Ectodermal cell (in vitro differentiated cells): ENCODE data around the gene NAA38.
"Not testable (repeated sequence)": the region's sequence is repeated elsewhere in the genome, so short reads cannot be mapped to it uniquely, and the experiment has no call there.

ENCODE experiments used
- H3K27ac ChIP-seq: 2 replicates; pipeline ENCODE4 v1.7.0; 2013; ENCODE audit warnings: mild to moderate bottlenecking, low read depth, low read length; ENCODE audit not compliant: insufficient read depth, poor library complexity, severe bottlenecking
- H3K27me3 ChIP-seq: 2 replicates; pipeline ENCODE4 v1.7.0; 2013; ENCODE audit warnings: mild to moderate bottlenecking, low read length; ENCODE audit not compliant: insufficient read depth, control insufficient read depth, poor library complexity, severe bottlenecking
- H3K36me3 ChIP-seq: one replicate; pipeline ENCODE4 v1.7.0; 2013; ENCODE audit warnings: low read length; ENCODE audit not compliant: control insufficient read depth, insufficient read depth
- H3K4me1 ChIP-seq: one replicate; pipeline ENCODE4 v1.7.0; 2013; ENCODE audit warnings: low read length; ENCODE audit not compliant: control insufficient read depth, insufficient read depth
- H3K4me3 ChIP-seq: 2 replicates; pipeline ENCODE4 v1.7.0; 2013; ENCODE audit warnings: low read depth, low read length, control low read depth; ENCODE audit not compliant: insufficient read depth
- H3K9me3 ChIP-seq: 2 replicates; pipeline ENCODE4 v1.7.0; 2013; ENCODE audit warnings: mild to moderate bottlenecking, low read length, moderate library complexity; ENCODE audit not compliant: control insufficient read depth
- WGBS, 2 experiments: methylation state at CpG; one replicate each; pipeline ENCODE4 v1.1.7; 2013; ENCODE audit warnings: missing lambda C conversion rate in 2 of 2; 5-methylcytosine and 5-hydroxymethylcytosine counted together

NAA38 gene

DNA sequence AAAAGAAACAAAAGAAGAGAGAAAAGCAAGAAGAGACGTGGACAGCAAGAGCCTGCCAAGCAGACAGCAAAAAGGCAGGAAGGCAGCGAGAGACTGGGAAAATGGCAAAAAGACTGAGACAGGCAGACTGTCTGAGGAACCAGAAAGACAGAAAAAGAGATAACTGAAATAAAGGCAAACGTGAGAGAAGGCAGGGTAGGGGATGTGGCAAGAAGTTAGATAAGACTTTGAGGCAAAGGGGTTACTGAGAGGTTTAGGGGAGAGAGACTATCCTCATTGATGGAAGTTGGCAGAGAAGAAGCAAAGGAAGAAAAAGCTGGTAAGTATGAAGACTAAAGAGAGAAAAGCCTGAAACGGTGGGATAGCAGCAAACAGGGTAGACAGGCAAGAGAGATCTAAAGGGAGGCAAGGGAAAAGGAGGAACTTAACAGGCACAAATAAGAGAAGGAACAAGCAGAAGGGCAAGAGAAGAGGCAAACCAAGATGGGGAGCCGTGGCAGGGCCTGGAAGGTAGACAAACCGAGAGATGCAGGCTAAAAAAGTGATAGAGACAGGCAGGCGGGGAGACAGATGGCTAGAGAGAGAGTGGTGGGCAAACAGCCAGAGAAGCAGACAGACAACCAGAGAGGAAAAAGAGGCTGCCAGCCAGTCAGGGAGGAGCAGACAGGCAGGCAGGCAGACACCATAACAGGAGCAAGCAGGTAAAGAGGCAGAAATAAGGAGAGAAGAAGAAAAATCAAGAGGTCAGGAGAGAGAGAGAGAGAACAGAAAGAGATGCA, 24.1 kb upstream of the NAA38 start:
- no peak overlapping the region for H3K27ac ChIP-seq

GRCh38 chr17:7880076-7880868, 22.9 kb upstream of the NAA38 start:
- 88 to 96% methylated on average over 3 of the region's 3 CpGs for WGBS, 2 experiments
- Histone ChIP-seq H3K36me3 (no peaks in the 10 kb centered on the region), H3K4me3 (no peak overlapping the region)

More for the DNA sequence above, 24.1 kb upstream of the NAA38 start:
- no peaks in the 10 kb centered on the region for H3K9me3 ChIP-seq
- H3K4me1 ChIP-seq: peaks cover 6% of the 10 kb centered on the region
- no peak overlapping the region for H3K4me3 ChIP-seq
- H3K36me3 ChIP-seq: no peaks in the 10 kb centered on the region
- WGBS, 2 experiments: 89 to 91% methylated on average over 7 of the region's 7 CpGs
- H3K27me3 ChIP-seq: peaks cover 7% of the 10 kb centered on the region

GRCh38 chr17:7878234-7878633, 20.9 kb upstream of the NAA38 start:
- Histone ChIP-seq H3K4me1 (peaks cover under 1% of the 10 kb centered on the region), H3K27me3 (no peaks in the 10 kb centered on the region), H3K4me3 (no peak overlapping the region), H3K9me3 (no peaks in the 10 kb centered on the region), H3K36me3 (no peaks in the 10 kb centered on the region), H3K27ac (no peak overlapping the region)
- 94 to 97% methylated on average over 7 of the region's 7 CpGs for WGBS, 2 experiments

More at GRCh38 chr17:7880076-7880868, 22.9 kb upstream of the NAA38 start:
- Histone ChIP-seq H3K27ac (no peak overlapping the region), H3K9me3 (no peaks in the 10 kb centered on the region), H3K27me3 (no peaks in the 10 kb centered on the region), H3K4me1 (peaks cover 2% of the 10 kb centered on the region)

DNA sequence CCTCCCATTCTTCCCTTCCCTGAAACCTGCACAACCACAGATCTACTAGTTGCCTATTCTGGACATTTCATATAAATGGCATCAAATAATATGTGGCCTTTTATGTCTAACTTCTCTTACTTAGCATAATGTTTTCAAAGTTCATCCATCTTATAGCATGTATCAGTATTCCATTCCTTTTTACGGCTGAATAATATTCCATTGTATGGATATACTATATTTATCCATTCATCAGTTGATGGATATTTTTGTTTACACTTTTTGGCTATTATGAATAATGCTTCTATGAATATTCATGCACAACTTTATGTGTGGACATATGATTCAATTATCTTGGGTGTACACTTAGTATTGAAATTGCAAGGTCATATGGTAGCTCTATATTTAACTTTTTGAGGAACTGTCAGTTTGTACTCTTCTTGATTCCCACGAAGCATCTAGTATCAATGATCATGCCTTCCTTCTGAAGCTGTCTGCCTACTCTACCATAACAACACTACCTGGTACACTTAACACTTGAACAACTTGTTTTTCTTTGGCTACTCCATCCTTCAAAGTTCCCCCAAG, 18.5 kb upstream of the NAA38 start:
- no peaks in the 10 kb centered on the region for H3K4me1 ChIP-seq
- H3K4me3 ChIP-seq: no peak overlapping the region
- no peaks in the 10 kb centered on the region for H3K27me3 ChIP-seq
- WGBS, 2 experiments: 93 to 96% methylated on average over 1 of the region's 2 CpGs
- H3K9me3 ChIP-seq: no peaks in the 10 kb centered on the region
- no peaks in the 10 kb centered on the region for H3K36me3 ChIP-seq
- no peak overlapping the region for H3K27ac ChIP-seq

DNA sequence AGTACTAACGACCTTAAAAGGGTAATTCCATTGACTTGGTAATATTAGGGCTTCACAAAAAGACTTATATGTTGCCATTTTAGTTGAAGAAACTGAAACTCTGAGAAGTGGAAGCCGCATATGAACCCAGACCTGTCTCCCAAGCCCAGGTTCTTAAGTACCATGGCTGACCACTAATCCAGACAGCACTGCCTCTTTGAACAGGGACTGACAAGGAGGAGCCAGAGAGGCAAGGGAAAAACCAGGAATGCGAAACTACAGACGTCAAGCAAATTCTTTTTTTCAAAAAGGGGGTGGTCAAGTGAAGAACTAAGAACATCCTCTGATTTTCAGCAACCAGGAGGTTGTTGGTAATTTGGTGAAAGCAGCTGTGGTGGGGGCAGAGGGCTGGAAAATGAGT, 15.7 kb upstream of the NAA38 start:
- no peaks in the 10 kb centered on the region for H3K4me1 ChIP-seq
- no peak overlapping the region for H3K27ac ChIP-seq
- no peaks in the 10 kb centered on the region for H3K36me3 ChIP-seq
- no peak overlapping the region for H3K4me3 ChIP-seq
- no peaks in the 10 kb centered on the region for H3K27me3 ChIP-seq
- WGBS, 2 experiments: 78 to 82% methylated on average over 4 of the region's 4 CpGs
- H3K9me3 ChIP-seq: no peaks in the 10 kb centered on the region

- Histone ChIP-seq H3K36me3 (no peaks in the 10 kb centered on the region), H3K4me3 (no peak overlapping the region), H3K4me1 (no peaks in the 10 kb centered on the region), H3K27me3 (no peaks in the 10 kb centered on the region), H3K27ac (no peak overlapping the region), H3K9me3 (no peaks in the 10 kb centered on the region)
- 92% methylated on average over 5 of the region's 5 CpGs for WGBS, 2 experiments
These were observed 10.5 kb upstream of the NAA38 start for GRCh38 chr17:7867881-7868329.

DNA sequence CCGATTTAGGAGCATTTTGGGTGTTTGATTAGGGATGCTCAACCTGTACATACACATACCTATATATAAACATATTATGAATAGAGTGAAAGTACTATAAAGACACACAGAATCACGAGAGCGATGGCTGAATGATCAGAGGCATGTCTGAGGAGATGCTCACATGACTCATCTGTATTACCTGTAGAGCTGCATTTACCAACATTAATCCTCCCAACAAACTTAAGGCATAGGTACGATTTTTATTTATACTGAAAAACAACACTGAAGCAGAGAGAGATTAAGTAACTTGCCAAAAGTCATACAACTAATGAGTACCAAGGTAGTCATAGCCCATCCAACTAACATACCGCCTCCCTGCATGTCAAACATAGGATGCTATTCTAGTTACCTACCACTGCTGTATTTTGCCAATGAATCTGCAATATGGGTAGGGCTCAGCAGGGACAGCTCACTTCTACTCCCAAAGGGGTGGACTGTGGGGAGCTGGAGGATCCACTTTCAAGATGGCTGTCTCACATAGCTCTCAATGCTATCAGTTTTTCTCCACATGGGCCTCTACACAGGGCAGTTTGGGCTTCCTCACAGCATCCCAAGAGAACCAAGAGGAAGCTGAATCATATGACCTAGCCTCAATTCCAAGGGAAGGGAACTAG, 7.8 kb upstream of the NAA38 start:
- 93 to 94% methylated on average over 4 of the region's 5 CpGs for WGBS, 2 experiments
- Histone ChIP-seq H3K9me3 (no peaks in the 10 kb centered on the region), H3K27ac (no peak overlapping the region), H3K27me3 (no peaks in the 10 kb centered on the region), H3K36me3 (no peaks in the 10 kb centered on the region), H3K4me3 (no peak overlapping the region), H3K4me1 (no peaks in the 10 kb centered on the region)

DNA sequence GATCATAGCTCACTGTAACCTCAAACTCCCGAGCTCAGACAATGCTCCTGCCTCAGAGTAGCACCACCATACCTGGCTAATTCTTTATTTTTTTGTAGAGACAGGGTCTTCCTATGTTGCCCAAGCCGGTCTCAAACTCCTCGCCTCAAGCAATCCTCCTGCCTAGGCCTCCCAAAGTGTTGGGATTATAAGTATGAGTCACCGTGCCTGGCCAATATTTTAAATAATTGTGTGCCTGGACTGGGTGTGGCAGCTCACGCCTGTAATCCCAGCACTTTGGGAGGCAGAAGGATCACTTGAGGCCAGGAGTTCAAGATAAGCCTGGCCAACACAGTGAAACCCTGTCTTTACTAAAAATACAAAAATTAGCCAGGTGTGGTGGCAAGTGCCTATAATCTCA, 7.0 kb upstream of the NAA38 start:
- WGBS, 2 experiments: 80 to 91% methylated on average over 5 of the region's 5 CpGs
- H3K27ac ChIP-seq, H3K36me3 ChIP-seq, H3K4me1 ChIP-seq, H3K27me3 ChIP-seq, H3K9me3 ChIP-seq, H3K4me3 ChIP-seq: not testable (repeated sequence)

DNA sequence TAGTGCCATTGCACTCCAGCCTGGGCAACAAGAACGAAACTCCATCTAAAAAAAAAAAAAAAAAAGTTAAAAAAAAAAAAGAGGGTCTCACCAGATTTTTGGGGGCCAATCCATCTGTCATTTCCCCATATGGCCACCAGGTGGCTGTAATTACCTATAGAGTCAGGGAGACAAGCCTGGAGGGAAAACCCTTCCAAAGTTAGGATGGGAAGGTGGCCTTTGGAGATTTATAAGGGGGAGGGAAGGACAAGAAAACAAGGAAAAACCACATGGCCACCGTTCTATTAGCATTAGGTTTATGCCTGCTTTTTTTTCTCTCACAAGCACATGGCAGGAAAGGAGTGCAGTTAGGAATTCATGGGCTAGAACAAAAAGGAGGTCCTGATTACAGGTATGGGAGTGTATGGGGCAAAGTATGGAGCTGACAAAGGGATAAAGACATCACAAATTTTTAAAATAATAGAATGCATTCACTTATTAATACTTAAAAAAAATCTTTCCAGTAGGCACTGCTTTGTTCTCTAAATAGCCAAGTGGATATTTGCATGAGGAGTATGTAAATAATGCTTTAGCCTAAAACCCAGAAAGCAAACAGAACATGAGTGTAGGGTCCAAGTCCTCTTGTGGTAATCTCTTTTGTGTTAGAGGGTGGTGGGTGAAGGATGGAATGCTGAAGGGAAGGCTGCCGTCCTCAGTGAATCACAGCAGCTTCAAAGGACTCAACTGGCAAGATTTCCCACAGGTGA, 5.5 kb upstream of the NAA38 start:
- H3K27ac ChIP-seq: no peak overlapping the region
- H3K4me1 ChIP-seq: peaks cover 8% of the 10 kb centered on the region
- no peaks in the 10 kb centered on the region for H3K36me3 ChIP-seq
- H3K4me3 ChIP-seq: no peak overlapping the region
- no peaks in the 10 kb centered on the region for H3K27me3 ChIP-seq
- WGBS, 2 experiments: 48 to 55% methylated on average over 2 to 3 of the region's 3 CpGs
- H3K9me3 ChIP-seq: no peaks in the 10 kb centered on the region
